K562 treated with DMSO at 1 percent for 4 hours (cell line): Measurements from ENCODE around the gene ZNF679. TPM values are rescaled to one million over a fixed set of nuclear protein-coding genes. Genes with fewer than 3 reads are reported as not detected.

Experiments
- total RNA-seq: library from RNA; unstranded; fragments of 300-600 nt; gene quantifications from 2 replicates; pipeline ENCODE4 v1.2.3, GENCODE V29; 2022; ENCODE audit not compliant: insufficient read depth

The ZNF679 gene
- not detected in 2 replicates for total RNA-seq

DNA sequence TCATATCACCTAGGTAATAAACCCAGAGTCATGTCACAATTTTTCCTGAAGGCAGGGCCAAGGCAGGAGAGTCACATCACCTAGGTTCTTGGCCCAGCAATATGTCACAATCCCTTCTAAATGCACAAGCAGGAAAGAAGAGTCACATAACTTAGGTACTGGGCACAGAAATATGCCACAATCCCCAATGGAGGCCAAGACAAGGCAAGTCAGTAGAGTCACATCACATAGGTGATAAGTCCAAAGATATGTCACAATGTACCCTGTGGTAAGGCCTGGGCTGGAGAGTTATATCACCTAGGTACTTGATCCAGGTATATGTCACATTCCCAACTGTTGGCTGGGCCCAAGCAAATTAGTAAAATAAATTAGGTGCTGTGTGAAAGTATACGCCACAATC lies at the start of gene ZNF679:
TSS of gene ZNF679 (plus strand) at position 301 of the 400 bp plus-strand sequence. CDS start 20,644 bp downstream, outside the sequence.

DNA sequence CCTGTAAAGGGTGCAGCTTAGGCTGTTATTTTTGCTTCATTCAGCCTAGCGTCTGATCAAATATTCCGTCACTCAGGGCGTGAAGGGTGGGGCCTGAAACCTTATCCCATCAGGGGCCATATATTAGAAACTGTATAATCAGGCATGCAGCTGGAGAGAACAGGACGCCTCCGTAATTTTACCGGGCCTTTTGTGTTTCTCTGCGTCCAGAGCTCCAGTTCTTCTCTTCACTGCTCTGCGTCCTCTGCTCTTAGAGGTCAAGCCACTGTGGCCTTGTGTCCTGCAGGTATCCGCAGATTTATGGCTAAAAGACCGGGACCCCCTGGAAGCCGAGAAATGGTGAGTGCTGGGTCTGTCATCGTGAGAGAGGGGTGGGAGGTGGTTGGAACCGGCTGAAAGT lies 21.4 kb upstream of the ZNF679 start, which contains the start of gene ZNF735:
TSS of gene ZNF735 (plus strand) at position 301 of the 400 bp plus-strand sequence. CDS start at position 301, 0 bp downstream.

DNA sequence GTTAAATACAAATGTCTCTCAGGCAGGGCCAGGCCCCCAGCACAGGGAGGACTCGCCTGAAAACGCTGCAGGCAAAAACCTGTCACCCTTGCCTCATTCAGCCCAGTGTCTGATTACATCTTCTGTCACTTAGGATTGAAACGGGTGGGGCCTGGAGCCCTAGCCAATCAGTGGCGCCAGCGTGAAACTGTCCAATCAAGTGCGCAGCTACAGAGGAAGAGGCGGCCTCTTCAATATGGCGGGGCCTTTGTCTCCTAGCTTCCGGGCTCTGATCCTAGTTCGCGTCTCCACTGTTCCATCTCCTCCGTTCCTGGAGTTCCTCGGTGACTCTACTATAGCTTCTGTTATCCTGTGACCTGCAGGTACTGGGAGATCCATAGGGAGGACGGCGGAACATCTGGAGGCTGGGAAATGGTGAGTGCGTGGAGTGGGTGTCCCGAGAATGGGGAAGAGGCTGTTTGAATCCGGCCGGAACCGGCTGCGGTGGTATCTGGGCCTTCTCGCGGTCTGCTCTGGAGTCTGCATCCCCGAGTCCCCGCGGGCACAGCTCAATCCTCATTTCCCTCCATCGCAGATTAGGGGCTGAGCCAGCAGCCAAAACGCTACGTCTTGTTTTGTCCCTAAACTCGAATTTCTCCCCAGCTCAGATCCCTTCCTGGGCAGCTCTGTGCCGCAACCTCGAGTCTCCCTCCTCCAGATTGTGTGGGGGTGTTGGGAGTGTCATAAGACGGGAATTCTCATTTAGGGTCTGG lies 85.6 kb downstream of the ZNF679 start, which contains the start of gene ZNF736:
TSS of gene ZNF736 (plus strand) at position 222 of the 752 bp plus-strand sequence. CDS start at position 412, 190 bp downstream.

Other genes starting within 250 kb of the ZNF679 start
- not detected in 2 replicates for gene ZNF722, start 229.6 kb upstream of the ZNF679 start, total RNA-seq
- gene ZNF727, start 183.0 kb upstream of the ZNF679 start, total RNA-seq, result not detected in 2 replicates
- not detected in 2 replicates for gene ZNF735, start 21.3 kb upstream of the ZNF679 start, total RNA-seq
- 4.1 and 7.1 TPM in 2 replicates for gene ZNF736, start 85.5 kb downstream of the ZNF679 start, total RNA-seq